Tibial artery (tissue), 4 donors: Measurements from ENCODE around the gene KIF1A.

Experiments
- DNase-seq, 2 donors: peaks; one replicate each; pipeline ENCODE4 v3.0.0-alpha.2; 2019
- H3K27ac ChIP-seq, 2 donors: fragments of 200-600 bp; sonication (generic) in 1 of 2; 1 replicate in 1 of 2; 2 replicates in 1 of 2; pipeline ENCODE4 v1.5.1; 2018 to 2019; ENCODE audit warnings: mild to moderate bottlenecking in 1 of 2
- H3K27me3 ChIP-seq, 2 donors: fragments of 200-600 bp; sonication (generic) in 1 of 2; one replicate each; pipeline versions ENCODE4 v1.5.1 to v1.6.0; 2016 to 2019
- H3K36me3 ChIP-seq, 3 donors: fragments of 200-600 bp; sonication (generic) in 2 of 3; one replicate each; pipeline ENCODE4 v1.5.1; 2016 to 2019; ENCODE audit warnings: mild to moderate bottlenecking in 2 of 3
- H3K4me1 ChIP-seq, 4 donors: fragments of 200-600 bp; sonication (generic) in 2 of 4; 1 replicate in 3 of 4; 2 replicates in 1 of 4; pipeline ENCODE4 v1.5.1; 2016 to 2019
- H3K4me3 ChIP-seq, 2 donors: fragments of 200-600 bp; sonication (generic) in 1 of 2; 1 replicate in 1 of 2; 2 replicates in 1 of 2; pipeline ENCODE4 v1.5.1; 2018 to 2019; ENCODE audit warnings: mild to moderate bottlenecking in 2 of 2
- H3K9me3 ChIP-seq, 3 donors: fragments of 200-600 bp; sonication (generic) in 1 of 3; one replicate each; pipeline ENCODE4 v1.5.1; 2016 to 2019
- CTCF ChIP-seq, 2 experiments: fragments of 200-600 bp in 1 of 2; fragments of 450-650 bp in 1 of 2; IDR thresholded peaks; one replicate each; pipeline ENCODE4 v1.5.1; 2017 to 2019; ENCODE audit warnings: antibody characterized with exemption in 2 of 2, mild to moderate bottlenecking in 1 of 2, moderate library complexity in 1 of 2
- intact Hi-C: fragments of 100-400 bp; cut with DNase I; formaldehyde crosslinking; loops from one replicate; pipeline ENCODE4 v1.15.0; 2023; ENCODE audit warnings: low total_unique reads

Gene KIF1A

DNA sequence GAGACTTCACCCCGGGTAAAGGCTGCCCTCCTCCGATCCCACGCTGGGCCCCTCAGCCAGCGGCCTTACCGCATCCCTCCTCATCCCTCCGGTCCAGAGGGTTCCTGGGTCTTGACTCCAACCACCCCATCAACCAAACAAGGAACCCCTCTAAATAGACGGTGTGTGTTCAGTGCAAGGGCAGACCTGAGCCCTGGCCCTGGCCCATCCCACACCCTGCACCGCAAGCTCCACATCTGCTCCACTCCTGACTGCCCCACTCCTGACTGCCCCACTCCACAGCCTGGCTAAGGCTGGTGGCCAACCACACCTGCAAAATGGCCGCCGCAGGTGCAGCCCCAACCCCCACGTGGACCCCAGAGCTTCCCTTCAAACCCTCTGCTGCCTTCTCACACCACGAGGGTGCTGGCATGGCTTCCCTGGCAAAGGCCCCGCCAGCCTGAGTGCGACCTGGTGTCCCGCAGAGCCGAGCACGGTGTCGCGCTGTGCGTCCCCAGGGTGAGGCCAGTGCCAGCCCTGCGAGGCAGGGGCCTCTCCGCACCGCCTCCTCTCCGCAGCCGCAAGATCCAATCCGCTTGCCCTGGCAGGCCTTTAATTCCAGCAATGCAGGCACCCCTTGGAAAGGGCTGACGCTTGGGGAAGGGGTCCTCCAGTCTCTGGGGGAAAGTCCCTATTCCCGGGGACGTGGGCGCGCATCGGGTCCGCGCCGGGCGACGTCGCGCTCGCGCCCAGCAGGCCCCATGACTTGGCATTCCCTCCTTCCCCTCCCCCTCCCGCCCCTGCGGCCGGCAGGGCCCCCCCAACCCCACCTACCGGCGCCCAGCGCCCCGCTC lies 1.5 kb downstream of the KIF1A start:
- H3K4me3 ChIP-seq = peak overlapping the region in 1 of 2 donors; percentile 34
- TF ChIP-seq CTCF (IDR thresholded peaks at IDR 0.05) = no peak
- no peak for DNase-seq
- H3K27ac ChIP-seq = no peak overlapping the region
- peaks cover 0 to 73% of the 10 kb centered on the region in 2 donors for H3K27me3 ChIP-seq
- H3K36me3 ChIP-seq = no peaks in the 10 kb centered on the region
- H3K9me3 ChIP-seq = peaks cover 0 to 7% (median 0%) of the 10 kb centered on the region in 3 donors
- peaks cover 0 to 32% (median 25%) of the 10 kb centered on the region in 4 donors for H3K4me1 ChIP-seq
- intact Hi-C loops = no loop called here

- intact Hi-C loops = no loop called here
- H3K27ac ChIP-seq = no peak overlapping the region
- peak in 1 of 2 donors; percentile 59 for DNase-seq
- H3K4me3 ChIP-seq = no peak overlapping the region
- no peaks in the 10 kb centered on the region for H3K36me3 ChIP-seq
- no peak for TF ChIP-seq CTCF (IDR thresholded peaks at IDR 0.05)
- peaks cover 0 to 3% (median 0%) of the 10 kb centered on the region in 3 donors for H3K9me3 ChIP-seq
- peaks cover 0 to 66% of the 10 kb centered on the region in 2 donors for H3K27me3 ChIP-seq
- peaks cover 0 to 32% (median 25%) of the 10 kb centered on the region in 4 donors for H3K4me1 ChIP-seq
These were observed 2.3 kb downstream of the KIF1A start for GRCh38 chr2:240817496-240818292.

GRCh38 chr2:240816584-240817495 lies 3.2 kb downstream of the KIF1A start:
- no peak for TF ChIP-seq CTCF (IDR thresholded peaks at IDR 0.05)
- Histone ChIP-seq H3K4me3 (no peak overlapping the region), H3K27me3 (peaks cover 0 to 59% of the 10 kb centered on the region in 2 donors), H3K4me1 (peaks cover 0 to 32% (median 25%) of the 10 kb centered on the region in 4 donors), H3K36me3 (no peaks in the 10 kb centered on the region), H3K27ac (no peak overlapping the region), H3K9me3 (peaks cover 0 to 3% (median 0%) of the 10 kb centered on the region in 3 donors)
- no peak for DNase-seq
- intact Hi-C loops = no loop called here

GRCh38 chr2:240815761-240816583 lies 4.0 kb downstream of the KIF1A start:
- no peak overlapping the region for H3K4me3 ChIP-seq
- H3K27ac ChIP-seq = no peak overlapping the region
- H3K36me3 ChIP-seq = no peaks in the 10 kb centered on the region
- H3K4me1 ChIP-seq = peaks cover 0 to 27% (median 22%) of the 10 kb centered on the region in 4 donors
- DNase-seq = no peak
- peaks cover 0 to 3% (median 0%) of the 10 kb centered on the region in 3 donors for H3K9me3 ChIP-seq
- H3K27me3 ChIP-seq = peaks cover 0 to 50% of the 10 kb centered on the region in 2 donors
- no peak for TF ChIP-seq CTCF (IDR thresholded peaks at IDR 0.05)
- intact Hi-C loops = no loop called here
